Fibroblast of peridontal ligament (primary cell): ENCODE results near the gene FANCC.

Experiments
- DNase-seq: peaks from one replicate; pipeline ENCODE4 v3.0.0-alpha.2; 2010; ENCODE audit errors: extremely low read depth

The FANCC gene

DNA sequence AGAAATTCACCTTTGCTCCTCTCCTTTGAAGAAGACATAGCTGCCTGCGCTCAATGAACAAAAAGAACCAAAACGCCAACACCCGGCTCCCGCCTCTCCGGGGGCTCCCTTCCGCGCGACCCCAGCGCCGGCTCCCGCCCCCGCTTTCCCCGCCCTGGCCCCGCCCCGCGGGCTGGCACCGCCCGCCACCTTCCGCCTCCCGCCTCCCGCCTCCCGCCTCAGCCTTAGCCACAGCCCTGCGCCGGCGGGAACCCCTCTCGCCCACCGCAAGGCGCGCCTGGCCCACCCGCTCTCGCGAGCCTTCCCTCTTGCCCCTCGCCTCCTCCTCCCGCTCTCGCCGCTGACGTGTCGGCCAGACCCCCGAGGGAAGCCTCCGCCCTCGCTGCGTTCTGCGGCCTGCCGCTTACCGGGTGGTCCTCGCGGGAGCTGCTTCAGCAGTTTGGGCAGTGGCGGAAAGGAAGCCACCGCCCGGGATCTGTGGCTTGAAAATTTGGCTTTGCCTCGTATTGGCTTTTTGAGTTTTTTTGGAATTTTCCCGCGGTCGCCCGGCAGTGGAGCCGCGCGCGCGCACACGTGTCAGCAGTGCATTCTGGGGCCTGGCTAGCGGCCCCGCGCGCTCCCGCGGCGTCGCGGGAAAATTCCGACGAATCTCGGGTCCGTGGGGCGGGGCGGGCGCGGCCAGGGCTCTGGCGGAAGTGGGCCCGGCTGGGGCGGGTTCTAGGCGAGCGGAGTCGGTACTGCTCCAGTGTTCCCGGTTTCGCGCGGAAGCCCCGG lies at the start of gene FANCC:
TSS of gene FANCC (minus strand) at position 591 of the 774 bp plus-strand sequence. CDS start 68,418 bp downstream, outside the sequence.
- peak; percentile 82 for DNase-seq

DNA sequence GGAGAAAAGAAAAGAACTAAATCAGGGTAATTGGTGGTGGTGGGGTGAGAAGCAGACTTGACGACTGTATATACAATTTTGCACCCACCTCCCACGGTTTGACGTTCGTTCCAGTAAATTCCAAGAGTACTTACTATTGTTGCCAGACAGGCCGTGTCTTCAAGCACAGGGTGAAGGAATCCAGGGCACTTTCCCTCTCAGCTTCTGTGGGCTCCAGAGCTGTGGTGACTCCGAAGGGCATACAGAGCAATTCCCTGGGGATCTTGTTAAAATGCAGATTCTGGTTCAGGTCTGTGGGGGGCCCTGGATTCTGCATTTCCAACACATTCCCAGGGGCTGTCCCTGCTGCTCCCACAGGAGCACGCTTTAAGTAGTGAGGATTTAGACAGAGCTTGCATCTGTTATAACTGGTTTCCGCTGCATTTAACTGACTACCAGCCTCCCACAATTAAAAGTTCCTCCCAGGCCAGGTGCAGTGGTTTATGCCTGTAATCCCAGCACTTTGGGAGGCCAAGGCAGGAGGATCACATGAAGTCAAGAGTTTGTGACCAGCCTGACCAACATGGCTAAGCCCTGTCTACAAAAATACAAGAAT lies 49.3 kb upstream of the FANCC start:
- DNase-seq: no peak

GRCh38 chr9:95365766-95366165 lies 48.3 kb upstream of the FANCC start:
- DNase-seq: no peak

DNA sequence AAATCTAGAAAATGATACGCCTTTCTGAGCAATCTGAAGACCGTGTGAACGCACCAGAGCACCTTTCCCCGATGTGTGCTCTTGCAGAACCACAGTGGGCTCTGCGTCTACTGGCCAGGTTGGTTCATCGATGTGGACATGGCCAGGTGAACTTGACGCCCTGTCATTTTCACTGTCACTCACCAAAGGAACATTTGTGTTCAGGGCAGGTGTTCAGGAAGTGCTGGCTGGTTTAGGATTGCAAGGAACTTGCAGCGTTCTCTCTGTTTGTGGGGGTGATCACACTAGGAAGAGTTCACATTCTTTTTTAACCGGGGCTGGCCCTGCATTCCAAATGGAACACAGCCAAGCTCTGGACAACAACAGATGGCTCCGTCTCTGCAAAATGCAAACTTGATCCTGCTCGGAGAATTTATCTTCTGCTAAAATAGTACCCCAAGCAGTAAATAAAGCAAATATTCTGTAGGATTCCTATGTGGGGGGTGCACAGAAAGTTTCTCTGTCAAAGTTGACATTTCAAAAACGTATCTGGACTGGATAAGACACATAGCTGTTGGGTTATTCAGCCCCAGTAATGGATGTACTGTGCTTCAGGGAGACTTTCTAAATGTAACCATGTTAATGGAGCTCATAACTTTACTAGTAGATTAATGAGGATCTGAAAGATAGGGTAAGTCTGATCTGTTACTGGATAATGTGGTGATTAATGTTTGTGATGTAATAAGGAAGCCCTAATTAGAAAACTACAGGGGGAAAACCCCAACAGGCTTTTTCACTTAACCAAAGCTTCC lies 45.7 kb upstream of the FANCC start:
- no peak for DNase-seq

- no peak for DNase-seq
These were observed 43.4 kb upstream of the FANCC start for GRCh38 chr9:95360866-95361265.

- DNase-seq: no peak
These were observed 39.8 kb upstream of the FANCC start for GRCh38 chr9:95357316-95357715.

GRCh38 chr9:95355500-95355899 lies 38.0 kb upstream of the FANCC start:
- no peak for DNase-seq

DNA sequence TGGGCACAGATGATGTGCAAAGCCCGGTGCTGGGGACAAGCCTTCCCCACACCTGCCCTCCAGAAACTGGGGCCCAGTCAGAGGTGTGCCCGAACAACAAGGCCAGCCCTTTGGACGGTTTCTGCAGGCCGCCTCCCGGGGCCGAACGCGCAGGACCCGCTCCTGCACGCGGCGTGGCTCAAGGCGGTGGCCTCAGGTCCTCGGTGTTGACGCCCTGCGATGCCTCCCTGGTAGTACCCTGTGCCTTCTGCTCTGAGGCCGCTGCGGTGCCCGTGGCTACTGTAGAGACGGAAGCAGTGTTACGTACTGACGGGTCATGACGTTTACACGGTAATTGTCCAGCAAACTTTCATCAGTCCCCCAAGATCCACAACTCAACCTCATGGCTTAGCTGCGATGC lies 33.5 kb upstream of the FANCC start:
- DNase-seq: no peak

- no peak for DNase-seq
These were observed 32.8 kb upstream of the FANCC start for GRCh38 chr9:95350266-95350665.

DNA sequence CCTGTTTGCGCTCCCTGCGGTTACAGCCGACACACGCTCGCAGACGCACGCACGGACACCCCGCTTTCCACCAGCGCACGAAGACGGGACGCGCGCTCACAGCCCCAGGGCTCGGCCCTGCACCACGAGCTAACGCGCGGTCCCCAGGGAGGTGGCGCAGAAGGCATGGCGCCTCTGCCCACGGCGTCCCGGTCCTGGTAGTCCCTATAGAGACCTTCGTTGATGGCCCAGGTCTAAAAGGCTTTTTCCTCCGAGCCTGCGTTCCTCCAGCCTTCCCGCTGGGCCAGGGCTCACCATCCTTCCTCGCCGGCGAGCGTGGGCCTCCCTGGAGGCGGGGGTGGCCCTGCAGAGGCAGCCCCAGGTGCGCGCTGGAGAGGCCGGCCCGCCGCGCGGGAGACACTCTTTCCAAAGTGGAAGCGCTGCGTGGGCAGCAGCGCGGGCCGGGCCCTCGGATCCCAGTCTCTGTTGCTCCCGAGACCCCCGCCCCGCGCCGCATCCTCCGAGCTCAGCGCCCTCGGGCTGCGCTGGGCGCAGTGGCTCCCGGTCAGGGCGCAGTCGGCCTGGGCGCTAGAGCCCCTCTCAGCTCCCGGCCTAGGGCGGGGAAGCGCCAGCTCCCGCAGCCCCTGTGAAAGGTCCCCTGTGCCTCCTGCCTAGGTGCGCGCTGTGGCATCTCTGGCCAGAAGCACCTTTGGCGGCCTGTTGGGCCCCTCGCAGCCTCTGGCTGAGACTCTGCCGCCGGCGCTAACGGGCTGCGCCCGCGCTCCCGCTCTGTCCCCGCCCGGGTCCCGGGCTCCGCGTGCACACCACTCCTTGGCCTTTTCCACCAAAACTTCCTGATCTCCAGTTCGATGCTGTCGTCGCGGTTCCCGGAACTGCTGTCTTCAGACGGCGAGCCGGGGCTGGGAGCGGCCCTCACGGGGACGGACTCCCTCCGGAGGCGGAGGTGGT lies 31.9 kb upstream of the FANCC start:
- DNase-seq: no peak

DNA sequence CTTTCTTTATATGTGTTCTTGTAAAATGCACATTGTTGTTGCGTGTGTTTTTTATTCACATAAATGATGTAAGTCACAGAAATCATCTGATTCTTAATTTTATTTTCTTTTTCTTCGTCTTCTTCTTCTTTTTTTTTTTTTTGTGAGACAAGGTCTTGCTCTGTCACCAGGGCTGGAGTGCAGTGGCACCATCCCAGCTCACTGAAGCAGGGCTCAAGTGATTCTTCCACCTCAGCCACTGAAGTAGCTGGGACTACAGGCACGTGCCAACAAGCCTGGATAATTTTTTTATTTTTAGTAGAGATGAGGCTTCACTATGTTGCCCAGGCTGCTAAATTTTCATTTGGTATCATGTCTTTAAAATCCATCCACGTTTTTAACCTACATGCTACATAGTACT lies 28.5 kb upstream of the FANCC start:
- DNase-seq: no peak

DNA sequence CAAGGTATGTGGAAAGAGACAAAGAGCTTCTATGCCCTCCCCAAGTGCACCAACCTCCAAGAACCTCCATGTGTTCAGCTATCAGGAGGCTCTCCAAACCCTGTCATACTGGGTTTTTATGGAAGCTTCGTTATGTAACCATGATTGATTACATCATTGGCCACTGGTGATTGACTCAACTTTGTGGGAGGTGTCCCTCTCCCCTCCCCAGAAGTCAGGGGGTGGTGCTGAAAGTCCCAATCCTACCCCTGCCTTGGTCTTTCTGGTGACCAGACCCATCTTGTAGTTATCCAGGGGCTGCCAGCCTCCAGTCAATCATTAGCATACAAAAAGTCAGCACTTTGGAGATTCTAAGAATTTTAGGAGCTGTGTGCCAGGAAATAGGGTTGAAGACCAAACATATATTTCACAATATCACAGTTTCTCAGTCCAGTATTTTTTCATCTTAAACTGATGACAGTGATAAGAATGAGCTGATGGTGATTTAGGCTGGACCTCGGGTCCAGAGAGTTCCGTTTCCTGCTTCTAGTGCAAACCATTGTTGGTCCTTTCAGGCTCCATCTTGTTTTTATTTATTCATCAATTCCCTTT lies 27.3 kb upstream of the FANCC start:
- no peak for DNase-seq

DNA sequence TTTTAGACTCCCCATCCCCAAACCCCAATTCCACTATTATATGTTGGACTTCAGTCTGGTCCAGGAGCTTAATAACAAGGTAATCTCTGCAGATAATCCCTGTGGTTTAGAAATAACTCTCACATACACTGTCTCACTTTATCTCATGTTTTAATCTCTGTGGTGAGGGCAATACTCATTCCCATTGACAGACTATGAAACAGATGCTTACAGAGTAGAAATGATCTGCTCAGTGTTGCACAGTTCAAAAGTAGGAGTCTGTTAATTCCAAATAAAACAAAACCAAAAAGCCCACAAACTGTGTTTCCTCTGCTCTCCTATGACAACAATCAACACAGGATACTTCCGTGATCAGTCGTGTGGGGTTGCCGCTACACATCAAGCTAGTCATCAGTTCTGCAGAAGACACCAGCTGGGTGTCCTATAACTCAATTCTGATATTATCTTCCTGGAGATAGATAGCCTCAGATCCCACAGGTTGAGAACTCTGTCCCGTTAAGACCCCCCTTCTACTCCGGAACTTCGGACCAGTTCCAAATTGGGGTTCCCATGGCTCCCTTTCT lies 26.3 kb upstream of the FANCC start:
- DNase-seq: no peak

GRCh38 chr9:95342571-95342970 lies 25.1 kb upstream of the FANCC start:
- no peak for DNase-seq

DNA sequence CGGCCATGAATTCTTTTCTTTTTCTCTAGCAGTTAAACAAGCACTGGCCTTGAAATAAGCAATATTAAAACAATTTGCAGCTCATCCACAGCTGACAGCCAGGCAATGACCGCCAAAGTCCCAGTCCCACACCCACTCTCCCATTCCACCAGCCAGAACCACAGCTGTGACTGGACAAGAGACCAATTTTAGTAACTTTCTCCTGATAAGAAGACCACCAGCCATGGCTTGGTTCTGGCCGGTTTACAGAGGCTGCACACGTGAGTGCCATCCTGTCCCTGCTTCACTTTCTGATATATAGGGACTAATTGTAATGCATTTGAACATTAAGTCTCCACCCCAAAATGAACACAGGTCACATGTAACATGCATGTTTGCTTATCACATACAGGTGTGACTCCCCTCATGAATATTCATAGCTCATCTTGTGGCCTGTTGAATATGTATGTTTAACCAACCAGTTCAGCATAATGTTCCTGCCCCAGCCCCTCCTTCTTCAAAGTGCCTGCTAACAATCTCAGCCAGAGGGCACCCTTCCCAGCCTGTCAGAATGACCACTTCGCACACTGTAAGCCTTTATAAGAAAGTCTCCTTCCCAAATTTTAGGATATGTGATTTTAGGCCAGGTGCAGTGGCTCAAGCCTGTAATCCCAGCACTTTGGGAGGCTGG lies 23.9 kb upstream of the FANCC start:
- DNase-seq: peak; percentile 51

DNA sequence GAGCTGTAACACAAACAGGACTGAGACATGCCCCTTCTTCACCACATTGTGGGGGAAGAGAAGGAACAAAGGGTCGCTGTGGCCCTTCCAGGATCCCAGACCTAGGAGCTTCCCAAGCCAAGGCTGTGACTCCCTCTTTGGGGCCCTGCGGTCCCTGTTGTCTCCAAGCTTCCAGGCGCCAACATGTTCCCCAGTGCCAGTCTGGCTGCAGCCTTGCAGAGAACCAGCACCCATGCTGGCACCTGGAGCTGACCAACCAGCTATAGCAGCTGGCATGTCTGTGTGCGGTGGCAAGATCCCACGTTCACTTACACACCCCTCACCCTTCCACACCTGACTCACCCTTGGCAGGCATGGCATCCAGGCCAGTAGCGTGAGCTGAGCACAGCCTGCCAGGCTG lies 20.7 kb upstream of the FANCC start:
- DNase-seq: no peak

DNA sequence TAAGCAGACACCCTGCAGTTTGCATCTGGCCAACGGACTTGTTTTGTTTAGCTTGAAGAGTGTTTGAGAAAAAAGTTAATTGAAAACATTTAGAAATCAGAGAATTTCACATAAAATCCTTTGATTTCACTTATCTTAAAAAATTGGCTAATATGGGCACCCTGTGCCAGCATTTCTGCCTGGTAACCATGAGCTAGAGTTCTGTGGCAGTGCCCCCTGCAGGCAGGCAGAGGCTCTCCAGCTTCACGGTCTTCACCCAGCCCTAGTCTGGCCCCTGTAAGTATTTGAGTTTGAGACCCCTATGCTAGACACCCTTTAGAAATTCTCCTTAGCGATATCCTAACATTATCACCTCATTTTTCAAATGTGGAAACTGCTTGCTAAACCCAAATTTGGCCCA lies 18.8 kb upstream of the FANCC start:
- DNase-seq: no peak

- no peak for DNase-seq
These were observed 15.9 kb upstream of the FANCC start for GRCh38 chr9:95333426-95333825.

GRCh38 chr9:95332860-95333259 lies 15.4 kb upstream of the FANCC start:
- DNase-seq: no peak

DNA sequence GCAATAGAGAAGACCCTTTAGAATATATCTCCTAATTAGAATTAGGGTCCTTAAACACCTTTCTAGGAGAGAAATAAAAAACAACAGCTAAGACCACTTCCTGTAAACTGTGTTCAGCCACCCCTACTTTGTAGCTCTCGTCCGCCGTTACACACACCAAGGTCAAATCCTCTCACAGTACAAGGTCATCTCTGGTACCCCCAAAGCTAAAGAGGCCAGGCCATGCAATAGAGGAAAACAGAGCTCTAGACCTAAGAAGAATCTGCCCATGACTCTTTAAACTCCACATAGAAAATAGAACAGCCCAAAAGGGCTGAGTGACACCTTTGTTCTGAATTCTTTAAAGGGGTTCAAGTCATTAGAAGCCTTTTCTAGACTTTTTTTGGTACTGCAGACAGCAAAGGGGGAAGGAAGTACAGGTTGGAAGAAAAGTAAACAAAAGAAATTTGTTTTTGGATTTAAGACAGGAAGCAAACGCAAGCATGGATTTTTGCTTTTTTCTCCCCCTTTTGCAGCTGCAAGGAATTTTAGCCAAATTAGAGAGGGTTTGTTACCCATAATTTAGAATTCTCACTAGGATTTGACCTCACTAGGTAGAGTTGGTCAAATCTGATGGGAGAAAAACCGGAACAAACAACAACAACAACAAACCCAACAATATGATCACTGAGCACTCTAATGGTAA lies 13.4 kb upstream of the FANCC start:
- DNase-seq: no peak
